ENCODE results near the gene PLA2G3. TPM values are rescaled to one million over a fixed set of nuclear protein-coding genes. Genes with fewer than 3 reads are reported as not detected.

Gene PLA2G3
- total and polyA plus RNA-seq, 2 of the 13 experiments (the other 11 are each of a cell fraction or from before 2014, with no cell fraction given), result 0.12 to 0.42 TPM

- DNase-seq (ENCODE audit: low spot score) (no peak), ATAC-seq (no peak), FAIRE-seq (no peak)
- Histone ChIP-seq H3K9ac (ENCODE audit: insufficient read depth, low read depth, low read length) (no peak overlapping the region), H3K79me2 (ENCODE audit: insufficient read depth, low read length) (no peaks in the 10 kb centered on the region), H3K36me3 (replicated peaks in 1 of 2; ENCODE audit: control insufficient read depth in 1 of 2, insufficient read depth in 2 of 2, low read length in 2 of 2) (no peaks in the 10 kb centered on the region), H3K4me2 (ENCODE audit: low read depth, low read length) (no peak overlapping the region), H3K9me3 (ENCODE audit: low read length) (no peaks in the 10 kb centered on the region), H3K27ac (ENCODE audit: extremely low read length, insufficient read depth, low read length) (no peak overlapping the region), H3K27me3 (ENCODE audit: control insufficient read depth in 1 of 2, insufficient read depth in 2 of 2, low read length in 2 of 2) (peaks cover 5 to 42% of the 10 kb centered on the region in 2 experiments), H4K20me1 (ENCODE audit: insufficient read depth, low read length) (no peaks in the 10 kb centered on the region), H3K4me3 (replicated peaks in 1 of 3; ENCODE audit: insufficient read depth in 1 of 3, low read depth in 2 of 3, low read length in 3 of 3) (no peak overlapping the region), H2AFZ (ENCODE audit: low read length) (no peak overlapping the region), H3K4me1 (ENCODE audit: insufficient read depth, low read length) (peaks cover 18% of the 10 kb centered on the region)
- CTCF ChIA-PET (ENCODE audit: low intra/inter-chr PET ratio, low total read pairs), result no interaction called here
- POLR2A ChIA-PET, result no interaction called here
- intact Hi-C loops (cut with micrococcal nuclease; ENCODE audit: unreplicated experiment) (no loop called here), in situ Hi-C loops (cut with HindIII; ENCODE audit: extremely low pct_ligation_motif_present, low pct_unique_long_range_greater_than_20kb) (no loop called here)
- 24% methylated on average over 5 of the region's 10 CpGs for WGBS (ENCODE audit: low lambda C conversion rate)
- TF ChIP-seq ZNF563 (CRISPR knock-in tag; IDR thresholded peaks at IDR 0.05) (no peak), ESRRA (CRISPR knock-in tag; IDR thresholded peaks at IDR 0.05; ENCODE audit: low read depth) (no peak), CHCHD3 (CRISPR knock-in tag; IDR thresholded peaks at IDR 0.05) (no peak), SOX5 (CRISPR knock-in tag; IDR thresholded peaks at IDR 0.05; ENCODE audit: borderline replicate concordance) (no peak), ZSCAN21 (CRISPR knock-in tag; IDR thresholded peaks at IDR 0.05; ENCODE audit: borderline replicate concordance) (no peak), RORA (CRISPR knock-in tag; IDR thresholded peaks at IDR 0.05) (no peak), SP5 (CRISPR knock-in tag; IDR thresholded peaks at IDR 0.05; ENCODE audit: borderline replicate concordance, low read depth) (no peak), NCOA5 (CRISPR knock-in tag; IDR thresholded peaks at IDR 0.05) (no peak), ZNF232 (CRISPR knock-in tag; IDR thresholded peaks at IDR 0.05; ENCODE audit: borderline replicate concordance) (no peak), SAP130 (CRISPR knock-in tag; IDR thresholded peaks at IDR 0.05; ENCODE audit: low read depth) (no peak)
- TF ChIP-seq, protein P1, sequence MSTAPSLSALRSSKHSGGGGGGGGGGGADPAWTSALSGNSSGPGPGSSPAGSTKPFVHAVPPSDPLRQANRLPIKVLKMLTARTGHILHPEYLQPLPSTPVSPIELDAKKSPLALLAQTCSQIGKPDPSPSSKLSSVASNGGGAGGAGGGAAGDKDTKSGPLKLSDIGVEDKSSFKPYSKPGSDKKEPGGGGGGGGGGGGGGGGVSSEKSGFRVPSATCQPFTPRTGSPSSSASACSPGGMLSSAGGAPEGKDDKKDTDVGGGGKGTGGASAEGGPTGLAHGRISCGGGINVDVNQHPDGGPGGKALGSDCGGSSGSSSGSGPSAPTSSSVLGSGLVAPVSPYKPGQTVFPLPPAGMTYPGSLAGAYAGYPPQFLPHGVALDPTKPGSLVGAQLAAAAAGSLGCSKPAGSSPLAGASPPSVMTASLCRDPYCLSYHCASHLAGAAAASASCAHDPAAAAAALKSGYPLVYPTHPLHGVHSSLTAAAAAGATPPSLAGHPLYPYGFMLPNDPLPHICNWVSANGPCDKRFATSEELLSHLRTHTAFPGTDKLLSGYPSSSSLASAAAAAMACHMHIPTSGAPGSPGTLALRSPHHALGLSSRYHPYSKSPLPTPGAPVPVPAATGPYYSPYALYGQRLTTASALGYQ (CRISPR knock-in tag; IDR thresholded peaks at IDR 0.05), result no peak
- TF ChIP-seq, protein P2, sequence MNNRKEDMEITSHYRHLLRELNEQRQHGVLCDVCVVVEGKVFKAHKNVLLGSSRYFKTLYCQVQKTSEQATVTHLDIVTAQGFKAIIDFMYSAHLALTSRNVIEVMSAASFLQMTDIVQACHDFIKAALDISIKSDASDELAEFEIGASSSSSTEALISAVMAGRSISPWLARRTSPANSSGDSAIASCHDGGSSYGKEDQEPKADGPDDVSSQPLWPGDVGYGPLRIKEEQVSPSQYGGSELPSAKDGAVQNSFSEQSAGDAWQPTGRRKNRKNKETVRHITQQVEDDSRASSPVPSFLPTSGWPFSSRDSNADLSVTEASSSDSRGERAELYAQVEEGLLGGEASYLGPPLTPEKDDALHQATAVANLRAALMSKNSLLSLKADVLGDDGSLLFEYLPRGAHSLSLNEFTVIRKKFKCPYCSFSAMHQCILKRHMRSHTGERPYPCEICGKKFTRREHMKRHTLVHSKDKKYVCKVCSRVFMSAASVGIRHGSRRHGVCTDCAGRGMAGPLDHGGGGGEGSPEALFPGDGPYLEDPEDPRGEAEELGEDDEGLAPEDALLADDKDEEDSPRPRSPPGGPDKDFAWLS (CRISPR knock-in tag; IDR thresholded peaks at IDR 0.05; ENCODE audit: borderline replicate concordance), result no peak
- BruUV-seq (replicated peaks), result no TSS peak
Observed at GRCh38 chr22:31138126-31138525, 2.2 kb downstream of the PLA2G3 start.
